Trophoblast cell (in vitro differentiated cells and primary cell): Measurements from ENCODE around the gene WDR27.

Experiments used
- DNase-seq, 2 donors: peaks; one replicate each; pipeline ENCODE4 v3.0.0-alpha.2; 2016
- H2AFZ ChIP-seq: 2 replicates; pipeline ENCODE4 v1.6.1; 2013; ENCODE audit warnings: low read length, moderate library complexity, mild to moderate bottlenecking; ENCODE audit not compliant: insufficient read depth, poor library complexity
- H2AK5ac ChIP-seq: 2 replicates; pipeline ENCODE4 v1.6.1; 2013; ENCODE audit warnings: mild to moderate bottlenecking, low read length
- H2BK120ac ChIP-seq: 2 replicates; pipeline ENCODE4 v1.6.1; 2013; ENCODE audit warnings: low read length, mild to moderate bottlenecking, moderate library complexity; ENCODE audit not compliant: insufficient read depth, poor library complexity
- H2BK12ac ChIP-seq: 2 replicates; pipeline ENCODE4 v1.6.1; 2013; ENCODE audit warnings: mild to moderate bottlenecking, low read length, moderate library complexity
- H2BK5ac ChIP-seq: 2 replicates; pipeline ENCODE4 v1.6.1; 2013; ENCODE audit warnings: low read length, low read depth, moderate library complexity, mild to moderate bottlenecking; ENCODE audit not compliant: poor library complexity
- H3K14ac ChIP-seq: 2 replicates; pipeline ENCODE4 v1.6.1; 2013; ENCODE audit warnings: mild to moderate bottlenecking, low read length
- H3K18ac ChIP-seq: 2 replicates; pipeline ENCODE4 v1.6.1; 2013; ENCODE audit warnings: mild to moderate bottlenecking, low read length
- H3K23ac ChIP-seq: 2 replicates; pipeline ENCODE4 v1.6.1; 2013; ENCODE audit warnings: low read length
- H3K27ac ChIP-seq: 2 replicates; pipeline ENCODE4 v1.5.1; 2013; ENCODE audit warnings: low read depth, mild to moderate bottlenecking, inconsistent platforms, low read length, moderate library complexity
- H3K27me3 ChIP-seq: 2 replicates; pipeline ENCODE4 v1.6.1; 2013; ENCODE audit warnings: inconsistent platforms, mild to moderate bottlenecking, low read length, moderate library complexity; ENCODE audit not compliant: insufficient read depth
- H3K36me3 ChIP-seq, 2 experiments: 1 replicate in 1 of 2; 2 replicates in 1 of 2; pipeline ENCODE4 v1.6.1; 2013; ENCODE audit warnings: low read length in 2 of 2, mild to moderate bottlenecking in 2 of 2, moderate library complexity in 1 of 2; ENCODE audit not compliant: insufficient read depth in 2 of 2, control insufficient read depth in 1 of 2
- H3K4ac ChIP-seq: 2 replicates; pipeline ENCODE4 v1.6.1; 2013; ENCODE audit warnings: low read depth, mild to moderate bottlenecking, low read length, moderate library complexity
- H3K4me1 ChIP-seq, 2 experiments: 1 replicate in 1 of 2; 2 replicates in 1 of 2; pipeline ENCODE4 v1.6.1; 2013; ENCODE audit warnings: low read length in 2 of 2, mild to moderate bottlenecking in 2 of 2, moderate library complexity in 1 of 2; ENCODE audit not compliant: insufficient read depth in 2 of 2, control insufficient read depth in 1 of 2
- H3K4me2 ChIP-seq: 2 replicates; pipeline ENCODE4 v1.6.1; 2013; ENCODE audit warnings: inconsistent platforms, mild to moderate bottlenecking, low read length, moderate library complexity
- H3K4me3 ChIP-seq: 2 replicates; pipeline ENCODE4 v1.5.1; 2013; ENCODE audit warnings: mild to moderate bottlenecking, low read depth, low read length, inconsistent platforms
- H3K79me1 ChIP-seq: one replicate; pipeline ENCODE4 v1.6.1; 2013; ENCODE audit warnings: low read length
- H3K79me2 ChIP-seq: 2 replicates; pipeline ENCODE4 v1.6.1; 2013; ENCODE audit warnings: low read length, mild to moderate bottlenecking; ENCODE audit not compliant: control insufficient read depth, insufficient read depth, poor library complexity
- H3K9ac ChIP-seq: 2 replicates; pipeline ENCODE4 v1.6.1; 2013; ENCODE audit warnings: mild to moderate bottlenecking, low read length
- H3K9me3 ChIP-seq: 2 replicates; pipeline ENCODE4 v1.6.1; 2013; ENCODE audit warnings: low read depth, mild to moderate bottlenecking, control low read depth, inconsistent platforms, low read length; ENCODE audit not compliant: insufficient read depth
- H4K12ac ChIP-seq: 2 replicates; pipeline ENCODE4 v1.6.1; 2013; ENCODE audit warnings: low read depth, mild to moderate bottlenecking, low read length, moderate library complexity
- H4K8ac ChIP-seq: 2 replicates; pipeline ENCODE4 v1.6.1; 2013; ENCODE audit warnings: low read depth, mild to moderate bottlenecking, low read length, moderate library complexity
- H4K91ac ChIP-seq: one replicate; pipeline ENCODE4 v1.6.1; 2013; ENCODE audit warnings: low read depth, mild to moderate bottlenecking, low read length, moderate library complexity
- WGBS: extraction: QIAGEN DNeasy Blood & Tissue Kit; methylation state at CpG from one replicate; pipeline ENCODE4 v1.1.7; 2013; ENCODE audit warnings: missing lambda C conversion rate; ENCODE audit not compliant: insufficient read length, insufficient coverage; ENCODE audit errors: extremely low coverage; 5-methylcytosine and 5-hydroxymethylcytosine counted together

Gene WDR27

DNA sequence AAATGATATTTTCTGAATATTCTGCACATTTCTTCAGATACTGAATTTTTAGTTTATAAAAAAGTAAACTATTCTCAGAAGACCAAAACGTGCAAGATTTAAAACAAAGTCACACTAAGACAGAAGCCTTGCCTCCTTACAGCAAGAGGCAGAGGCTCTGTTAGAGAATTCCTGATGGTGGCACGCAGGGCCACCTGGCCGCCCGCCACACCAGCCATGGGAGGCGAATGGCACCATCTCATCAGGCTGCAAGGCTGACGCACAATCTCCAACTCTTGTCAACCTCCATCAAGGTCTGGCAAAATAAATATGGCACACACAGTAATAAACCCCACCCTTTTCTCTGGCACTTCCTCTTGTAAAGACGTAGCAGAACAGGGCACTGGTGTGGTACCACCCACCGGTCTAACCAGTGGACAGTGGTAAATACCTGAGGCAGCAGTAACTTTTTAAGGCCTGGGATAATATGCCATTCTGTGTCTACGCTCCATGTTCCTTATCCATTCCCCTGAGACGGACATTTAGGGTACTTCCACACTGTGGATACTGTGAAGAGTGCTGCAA lies 111.4 kb downstream of the WDR27 start:
- no CpG with 5 or more reads among the region's 10 CpGs for WGBS
- Histone ChIP-seq H3K79me2 (no peaks in the 10 kb centered on the region), H3K79me1 (no peaks in the 10 kb centered on the region)

DNA sequence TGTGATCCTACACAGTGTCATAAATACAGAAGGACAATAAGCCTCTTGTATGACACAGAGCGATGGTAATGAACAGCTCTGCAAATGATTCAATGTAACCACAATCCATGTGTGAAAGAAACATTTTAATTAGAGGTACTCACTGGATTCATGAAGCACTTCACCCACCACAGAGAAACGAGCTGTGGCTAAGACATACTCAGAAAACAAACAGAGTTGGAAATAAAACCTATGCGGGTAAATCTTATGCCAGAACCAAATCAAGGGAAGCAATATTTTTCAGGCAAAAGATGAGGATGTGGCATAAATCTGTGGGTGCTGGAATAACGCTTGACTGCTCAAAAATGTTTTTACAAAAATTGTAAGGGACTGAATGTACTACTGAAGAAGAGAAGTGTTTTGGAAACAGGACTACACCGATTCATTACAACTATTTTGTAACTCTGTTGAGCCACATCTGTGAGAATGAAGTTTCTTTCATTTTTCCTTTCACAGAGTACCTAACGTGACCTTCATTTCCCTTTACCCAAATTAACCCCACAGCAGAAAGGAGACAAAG lies 112.1 kb downstream of the WDR27 start:
- no peak for DNase-seq
- no peaks in the 10 kb centered on the region for H3K27me3 ChIP-seq

More for the DNA sequence above, 111.4 kb downstream of the WDR27 start:
- H4K8ac ChIP-seq: no peak overlapping the region
- no peak overlapping the region for H2BK5ac ChIP-seq
- H3K23ac ChIP-seq: no peak overlapping the region
- no peak overlapping the region for H3K4me3 ChIP-seq
- H4K12ac ChIP-seq: no peak overlapping the region
- no peak overlapping the region for H3K4me2 ChIP-seq
- H2BK12ac ChIP-seq: no peak overlapping the region
- no peaks in the 10 kb centered on the region for H3K9me3 ChIP-seq
- H3K9ac ChIP-seq: no peak overlapping the region
- no peak for DNase-seq
- H3K4me1 ChIP-seq: no peaks in the 10 kb centered on the region
- H2BK120ac ChIP-seq: no peak overlapping the region
- H2AFZ ChIP-seq: no peak overlapping the region
- no peak overlapping the region for H3K14ac ChIP-seq
- peaks cover 0 to 2% of the 10 kb centered on the region in 2 experiments for H3K36me3 ChIP-seq
- no peak overlapping the region for H2AK5ac ChIP-seq
- no peak overlapping the region for H3K4ac ChIP-seq
- H3K27ac ChIP-seq: no peak overlapping the region
- no peaks in the 10 kb centered on the region for H3K27me3 ChIP-seq
- H4K91ac ChIP-seq: no peak overlapping the region
- H3K18ac ChIP-seq: no peak overlapping the region

DNA sequence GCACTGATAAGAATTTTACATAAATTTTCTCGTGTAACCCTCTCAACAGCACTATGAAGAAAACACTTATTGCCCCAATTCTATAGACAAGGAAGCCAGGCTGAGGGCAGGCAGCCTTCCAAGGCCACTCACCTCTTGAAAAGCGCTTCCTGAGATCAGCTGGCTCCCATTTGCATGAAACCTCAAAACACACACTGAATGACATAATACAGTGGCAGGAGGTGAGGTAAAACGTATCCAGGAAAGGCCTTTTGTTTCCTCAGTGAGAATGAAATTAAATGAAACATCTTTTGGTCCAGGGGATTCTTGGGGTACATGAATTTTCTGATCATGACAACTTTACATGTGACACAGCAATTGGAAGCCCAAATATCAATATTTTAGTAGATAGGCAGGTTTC lies 112.5 kb downstream of the WDR27 start:
- Histone ChIP-seq H4K8ac (no peak overlapping the region), H3K14ac (no peak overlapping the region), H3K23ac (no peak overlapping the region), H3K9ac (no peak overlapping the region), H2AK5ac (no peak overlapping the region), H2BK120ac (no peak overlapping the region), H3K27ac (no peak overlapping the region), H2BK5ac (no peak overlapping the region), H2AFZ (no peak overlapping the region), H3K79me1 (no peaks in the 10 kb centered on the region), H3K4me1 (no peaks in the 10 kb centered on the region), H3K36me3 (peaks cover 0 to 2% of the 10 kb centered on the region in 2 experiments), H3K27me3 (no peaks in the 10 kb centered on the region), H2BK12ac (no peak overlapping the region), H4K12ac (no peak overlapping the region), H3K9me3 (no peaks in the 10 kb centered on the region), H3K79me2 (no peaks in the 10 kb centered on the region), H3K18ac (no peak overlapping the region), H3K4me2 (no peak overlapping the region), H3K4me3 (no peak overlapping the region), H4K91ac (no peak overlapping the region), H3K4ac (no peak overlapping the region)
- WGBS: no CpG with 5 or more reads among the region's 3 CpGs
- no peak for DNase-seq

More for the DNA sequence above, 112.1 kb downstream of the WDR27 start:
- no peak overlapping the region for H2BK5ac ChIP-seq
- H3K79me2 ChIP-seq: no peaks in the 10 kb centered on the region
- no peak overlapping the region for H4K91ac ChIP-seq
- H3K9ac ChIP-seq: no peak overlapping the region
- no peak overlapping the region for H3K14ac ChIP-seq
- no peak overlapping the region for H2BK120ac ChIP-seq
- H3K4me2 ChIP-seq: no peak overlapping the region
- H2BK12ac ChIP-seq: no peak overlapping the region
- H4K8ac ChIP-seq: no peak overlapping the region
- WGBS: no CpG with 5 or more reads among the region's 6 CpGs
- no peak overlapping the region for H3K4ac ChIP-seq
- H3K27ac ChIP-seq: no peak overlapping the region
- no peak overlapping the region for H2AK5ac ChIP-seq
- peaks cover 0 to 2% of the 10 kb centered on the region in 2 experiments for H3K36me3 ChIP-seq
- no peaks in the 10 kb centered on the region for H3K79me1 ChIP-seq
- H3K23ac ChIP-seq: no peak overlapping the region
- H3K9me3 ChIP-seq: no peaks in the 10 kb centered on the region
- no peak overlapping the region for H2AFZ ChIP-seq
- H3K4me3 ChIP-seq: no peak overlapping the region
- no peak overlapping the region for H4K12ac ChIP-seq
- H3K18ac ChIP-seq: no peak overlapping the region
- no peaks in the 10 kb centered on the region for H3K4me1 ChIP-seq

DNA sequence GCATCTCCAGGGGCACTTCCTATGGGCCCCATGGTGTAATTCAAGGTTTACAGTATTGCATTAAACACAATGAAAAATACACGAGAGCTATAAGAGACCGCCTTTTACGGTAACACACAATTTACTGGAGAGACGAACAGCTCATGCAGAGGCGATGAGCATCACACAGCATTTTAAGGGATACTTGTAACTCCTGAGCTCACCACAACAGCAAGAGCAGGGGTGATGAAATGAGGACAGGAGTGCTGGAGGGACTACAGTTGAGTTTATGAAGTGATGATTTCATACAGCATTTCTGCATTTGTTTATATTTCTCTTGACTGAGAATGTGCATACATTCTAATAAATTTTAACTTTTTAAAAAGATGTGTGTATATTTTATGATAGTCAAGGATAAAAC lies 113.9 kb downstream of the WDR27 start:
- no peaks in the 10 kb centered on the region for H3K27me3 ChIP-seq
- no peaks in the 10 kb centered on the region for H3K79me1 ChIP-seq
- no peak overlapping the region for H4K91ac ChIP-seq
- H3K27ac ChIP-seq: no peak overlapping the region
- no peak overlapping the region for H4K12ac ChIP-seq
- no peak overlapping the region for H3K9ac ChIP-seq
- no peak overlapping the region for H3K23ac ChIP-seq
- no peak overlapping the region for H2AK5ac ChIP-seq
- no peak overlapping the region for H2BK5ac ChIP-seq
- H4K8ac ChIP-seq: no peak overlapping the region
- no peaks in the 10 kb centered on the region for H3K4me1 ChIP-seq
- peaks cover 0 to 2% of the 10 kb centered on the region in 2 experiments for H3K36me3 ChIP-seq
- no peak overlapping the region for H2BK120ac ChIP-seq
- WGBS: no CpG with 5 or more reads among the region's 5 CpGs
- H3K14ac ChIP-seq: no peak overlapping the region
- no peak overlapping the region for H3K4ac ChIP-seq
- H3K9me3 ChIP-seq: no peaks in the 10 kb centered on the region
- no peak overlapping the region for H3K4me2 ChIP-seq
- no peak overlapping the region for H3K4me3 ChIP-seq
- no peak overlapping the region for H2BK12ac ChIP-seq
- no peaks in the 10 kb centered on the region for H3K79me2 ChIP-seq
- no peak for DNase-seq
- H2AFZ ChIP-seq: no peak overlapping the region
- H3K18ac ChIP-seq: no peak overlapping the region
